ENCODE measurements around the gene TMEM163.

DNA sequence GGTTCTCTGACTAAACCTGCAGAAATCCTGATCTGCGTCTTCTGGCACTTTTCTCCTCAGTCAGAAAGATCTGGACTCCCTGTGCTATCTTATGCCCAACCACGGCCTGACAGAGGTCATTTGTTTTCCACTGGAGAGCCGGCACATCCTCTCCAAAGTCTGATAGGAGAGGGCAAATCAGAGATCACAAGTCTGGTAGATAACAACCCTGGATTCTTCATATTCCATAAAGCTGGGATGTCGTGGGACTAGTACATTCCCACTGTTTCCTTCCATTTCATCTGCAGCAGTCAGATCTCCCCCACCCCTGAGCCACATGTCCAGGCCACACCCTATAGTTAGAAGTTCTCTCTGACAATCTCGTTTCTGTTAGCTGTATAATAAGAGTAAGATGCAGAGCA is 308.0 kb downstream of the TMEM163 start:
- no peak for TF ChIP-seq POLR2A (IDR thresholded peaks at IDR 0.05; ENCODE audit: low read depth, low read length)
- TF ChIP-seq TAF1 (IDR thresholded peaks at IDR 0.05; ENCODE audit: low read depth, low read length): no peak
- no peak for TF ChIP-seq POLR2AphosphoS5 (IDR thresholded peaks at IDR 0.05; ENCODE audit: low read depth, low read length)
- no peak for TF ChIP-seq PAX5 (IDR thresholded peaks at IDR 0.05; ENCODE audit: insufficient read depth, low read length, severe bottlenecking)
- no peak for TF ChIP-seq SPI1 (IDR thresholded peaks at IDR 0.05; ENCODE audit: low read depth, low read length)
